NK-92 (cell line): ENCODE data around the gene PLEKHA6.

Source experiments
- DNase-seq: peaks from one replicate; lab custom pipeline; 2025; ENCODE audit not compliant: unreplicated experiment; lab: John Stamatoyannopoulos, UW

PLEKHA6 gene, protein sequence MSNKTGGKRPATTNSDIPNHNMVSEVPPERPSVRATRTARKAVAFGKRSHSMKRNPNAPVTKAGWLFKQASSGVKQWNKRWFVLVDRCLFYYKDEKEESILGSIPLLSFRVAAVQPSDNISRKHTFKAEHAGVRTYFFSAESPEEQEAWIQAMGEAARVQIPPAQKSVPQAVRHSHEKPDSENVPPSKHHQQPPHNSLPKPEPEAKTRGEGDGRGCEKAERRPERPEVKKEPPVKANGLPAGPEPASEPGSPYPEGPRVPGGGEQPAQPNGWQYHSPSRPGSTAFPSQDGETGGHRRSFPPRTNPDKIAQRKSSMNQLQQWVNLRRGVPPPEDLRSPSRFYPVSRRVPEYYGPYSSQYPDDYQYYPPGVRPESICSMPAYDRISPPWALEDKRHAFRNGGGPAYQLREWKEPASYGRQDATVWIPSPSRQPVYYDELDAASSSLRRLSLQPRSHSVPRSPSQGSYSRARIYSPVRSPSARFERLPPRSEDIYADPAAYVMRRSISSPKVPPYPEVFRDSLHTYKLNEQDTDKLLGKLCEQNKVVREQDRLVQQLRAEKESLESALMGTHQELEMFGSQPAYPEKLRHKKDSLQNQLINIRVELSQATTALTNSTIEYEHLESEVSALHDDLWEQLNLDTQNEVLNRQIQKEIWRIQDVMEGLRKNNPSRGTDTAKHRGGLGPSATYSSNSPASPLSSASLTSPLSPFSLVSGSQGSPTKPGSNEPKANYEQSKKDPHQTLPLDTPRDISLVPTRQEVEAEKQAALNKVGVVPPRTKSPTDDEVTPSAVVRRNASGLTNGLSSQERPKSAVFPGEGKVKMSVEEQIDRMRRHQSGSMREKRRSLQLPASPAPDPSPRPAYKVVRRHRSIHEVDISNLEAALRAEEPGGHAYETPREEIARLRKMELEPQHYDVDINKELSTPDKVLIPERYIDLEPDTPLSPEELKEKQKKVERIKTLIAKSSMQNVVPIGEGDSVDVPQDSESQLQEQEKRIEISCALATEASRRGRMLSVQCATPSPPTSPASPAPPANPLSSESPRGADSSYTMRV

DNA sequence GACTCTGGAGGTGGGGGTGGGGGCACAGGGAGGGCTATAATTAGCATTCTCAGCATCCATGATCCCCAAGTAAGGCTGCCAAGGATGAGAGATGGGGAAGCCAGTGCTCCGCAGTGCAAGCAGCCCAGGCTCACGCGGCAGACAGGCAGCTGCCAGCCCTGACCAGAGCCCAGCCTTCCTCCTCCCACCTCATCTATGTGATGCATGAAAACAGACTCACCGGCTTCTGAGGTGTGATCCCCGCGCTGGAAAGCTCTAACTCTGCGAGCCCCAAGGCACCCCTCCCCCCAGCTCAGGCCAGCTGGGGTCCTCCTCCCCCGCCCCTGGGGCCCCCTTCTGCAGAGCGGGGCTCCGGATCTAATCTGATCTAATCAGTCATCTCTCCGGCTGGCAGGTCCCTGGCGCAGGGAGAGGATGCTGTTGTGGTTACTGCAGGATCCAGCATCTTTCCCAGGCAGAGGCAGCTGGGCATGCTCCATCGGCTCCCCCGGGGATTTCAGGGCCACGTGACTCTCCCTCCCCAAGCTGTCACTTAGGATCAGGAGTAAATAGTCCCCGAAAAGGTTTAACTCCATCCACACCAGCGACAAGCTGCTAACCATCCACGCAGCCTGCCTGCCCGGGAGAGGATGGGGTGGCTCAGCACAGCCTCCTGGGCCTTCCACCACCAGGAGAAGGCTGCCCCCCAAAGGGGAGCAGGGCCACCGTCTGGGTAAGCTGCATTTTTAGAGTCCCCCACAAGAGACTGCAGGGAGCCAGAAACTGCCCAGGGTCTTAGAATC, at the start of gene PLEKHA6:
Gene PLEKHA6 (minus strand): TSS at position 456 of the 782 bp plus-strand sequence. CDS start 86,202 bp downstream, outside the sequence.
- no peak for DNase-seq

GRCh38 chr1:204409123-204409522, 49.4 kb upstream of the PLEKHA6 start:
- DNase-seq: no peak

DNA sequence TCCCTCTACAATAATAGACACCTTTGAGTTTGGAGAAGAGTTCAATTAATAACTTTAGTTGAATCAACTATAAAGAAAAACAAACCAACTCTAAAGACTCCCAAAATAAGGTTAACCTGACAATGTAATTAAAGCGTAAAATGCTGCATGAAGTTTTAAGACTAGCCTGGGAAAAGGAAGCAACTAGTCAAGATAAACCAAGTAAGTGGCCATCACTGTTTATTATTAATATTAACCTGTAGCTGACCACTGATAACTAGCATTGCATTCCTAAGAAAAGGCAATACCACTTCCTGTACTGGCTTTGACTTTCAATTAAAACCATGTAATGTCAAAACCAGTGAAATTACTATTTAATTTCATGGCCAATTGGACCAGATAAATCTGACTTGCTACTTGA, 48.9 kb upstream of the PLEKHA6 start:
- no peak for DNase-seq

- no peak for DNase-seq
Measured at GRCh38 chr1:204408074-204408507, 48.4 kb upstream of the PLEKHA6 start.

GRCh38 chr1:204407295-204407971, 47.7 kb upstream of the PLEKHA6 start:
- DNase-seq: no peak

GRCh38 chr1:204406621-204407020, 46.9 kb upstream of the PLEKHA6 start:
- DNase-seq: no peak

DNA sequence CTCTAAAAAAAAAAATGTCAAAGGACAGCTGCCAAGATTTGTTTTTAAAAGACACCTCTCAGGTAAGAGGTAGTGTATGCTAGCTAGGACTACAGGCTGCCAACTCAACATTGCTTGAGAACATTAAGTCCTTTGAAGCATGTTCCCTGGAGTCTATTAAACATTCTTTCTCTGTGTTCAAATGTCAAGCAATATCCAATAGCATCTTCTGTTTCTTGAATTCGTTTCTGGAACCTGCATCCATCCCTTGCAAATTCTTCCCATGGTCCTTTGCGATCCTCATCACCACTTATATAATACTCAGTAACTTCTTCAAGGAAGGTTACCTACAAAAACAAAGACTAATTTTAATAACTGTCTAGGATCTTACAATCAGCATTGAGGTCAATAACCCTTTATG, 46.3 kb upstream of the PLEKHA6 start:
- no peak for DNase-seq

DNA sequence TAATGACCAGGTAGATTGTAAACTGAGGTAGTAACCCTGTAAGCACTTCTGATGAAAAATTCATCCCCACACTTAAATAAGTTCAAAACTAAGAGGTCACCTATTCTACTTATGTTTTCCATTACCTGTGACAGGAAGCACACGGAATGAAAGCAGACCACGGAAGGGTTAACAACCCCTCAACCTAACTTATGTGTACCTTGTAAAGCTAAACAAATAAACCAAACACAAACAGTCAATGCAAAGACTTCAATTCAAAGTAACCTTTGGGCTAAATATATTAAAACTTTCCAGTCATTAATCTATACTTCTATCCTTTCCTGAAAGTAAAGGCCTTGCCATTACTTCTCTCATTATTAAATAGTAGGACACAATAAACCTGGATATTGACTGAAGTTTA, 44.9 kb upstream of the PLEKHA6 start:
- no peak for DNase-seq

DNA sequence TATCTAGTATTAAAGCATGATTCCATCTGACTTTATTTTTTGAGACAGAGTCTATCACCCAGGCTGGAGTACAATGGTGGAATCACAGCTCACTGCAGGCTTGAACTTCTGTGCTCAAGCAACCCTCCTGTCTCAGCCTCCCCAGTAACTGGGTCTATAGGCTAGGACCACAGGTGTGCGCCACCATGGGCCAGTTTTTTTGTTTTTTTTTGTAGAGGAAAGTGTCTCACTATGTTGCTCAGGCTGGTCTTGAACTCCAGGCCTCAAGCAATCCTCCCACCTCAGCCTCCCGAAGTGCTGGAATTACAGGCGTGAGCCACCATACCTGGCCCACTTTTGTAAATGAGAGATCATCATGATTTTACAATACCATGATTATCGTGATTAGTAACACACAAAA, 42.7 kb upstream of the PLEKHA6 start:
- no peak for DNase-seq

DNA sequence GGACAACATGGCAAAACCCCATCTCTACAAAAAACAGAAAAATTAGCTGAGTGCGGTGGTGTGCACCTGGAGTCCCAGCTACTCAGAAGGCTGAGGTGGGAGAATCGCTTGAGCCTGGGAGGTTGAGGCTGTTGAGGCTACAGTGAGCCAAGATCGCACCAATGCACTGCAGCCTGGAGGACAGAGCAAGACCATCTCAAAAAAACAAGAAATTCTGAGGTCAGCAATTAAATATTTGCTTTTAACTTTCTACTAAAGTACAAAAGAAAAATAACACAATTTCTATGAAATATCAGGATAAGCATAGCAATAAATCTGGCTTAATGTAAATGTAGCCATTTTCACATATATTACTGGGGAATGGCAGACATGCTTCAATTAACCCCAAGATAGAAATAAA, 42.0 kb upstream of the PLEKHA6 start:
- DNase-seq: no peak

GRCh38 chr1:204400882-204401510, 41.3 kb upstream of the PLEKHA6 start:
- no peak for DNase-seq

DNA sequence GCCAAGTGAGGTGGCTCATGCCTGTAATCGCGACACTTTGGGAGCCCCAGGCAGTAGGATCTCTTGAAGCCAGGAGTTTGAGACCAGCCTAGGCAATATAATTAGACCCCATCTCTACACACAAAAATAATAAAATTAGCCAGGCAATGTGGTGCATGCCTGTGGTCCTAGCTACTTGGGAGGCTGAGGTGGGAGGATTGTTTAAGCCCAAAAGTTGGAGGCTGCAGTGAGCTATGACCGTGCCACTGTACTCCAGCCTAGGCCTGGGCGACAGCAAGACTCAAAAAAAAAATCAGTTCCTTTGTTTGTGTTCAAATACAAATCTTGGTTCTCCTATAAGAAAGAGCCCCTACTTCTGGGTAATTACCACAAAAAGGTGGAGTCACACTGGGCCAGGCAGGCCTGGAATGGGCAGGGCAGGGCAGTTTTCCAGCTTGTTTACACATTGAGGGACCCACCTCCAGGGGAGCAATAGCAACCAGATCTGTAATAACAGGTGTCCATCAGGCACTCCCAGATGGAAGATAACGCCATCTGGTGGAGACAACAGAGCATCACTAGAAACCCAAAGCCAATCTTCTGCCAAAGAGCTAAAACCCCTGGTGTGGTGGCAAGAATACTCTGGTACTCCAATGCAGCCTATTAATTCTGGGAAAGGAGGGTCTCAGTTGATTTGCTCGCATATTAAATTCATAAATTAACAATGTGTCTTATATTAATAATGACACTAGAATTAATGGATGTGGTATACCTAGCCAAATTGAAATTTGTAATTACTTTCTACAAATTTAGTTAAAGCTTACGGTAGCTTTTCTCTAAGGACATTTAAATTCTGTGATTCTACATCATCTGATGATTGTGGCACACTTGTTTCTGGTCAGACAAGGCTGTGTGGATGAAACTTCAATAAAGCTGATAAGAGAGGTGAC, 38.7 kb upstream of the PLEKHA6 start:
- no peak for DNase-seq

DNA sequence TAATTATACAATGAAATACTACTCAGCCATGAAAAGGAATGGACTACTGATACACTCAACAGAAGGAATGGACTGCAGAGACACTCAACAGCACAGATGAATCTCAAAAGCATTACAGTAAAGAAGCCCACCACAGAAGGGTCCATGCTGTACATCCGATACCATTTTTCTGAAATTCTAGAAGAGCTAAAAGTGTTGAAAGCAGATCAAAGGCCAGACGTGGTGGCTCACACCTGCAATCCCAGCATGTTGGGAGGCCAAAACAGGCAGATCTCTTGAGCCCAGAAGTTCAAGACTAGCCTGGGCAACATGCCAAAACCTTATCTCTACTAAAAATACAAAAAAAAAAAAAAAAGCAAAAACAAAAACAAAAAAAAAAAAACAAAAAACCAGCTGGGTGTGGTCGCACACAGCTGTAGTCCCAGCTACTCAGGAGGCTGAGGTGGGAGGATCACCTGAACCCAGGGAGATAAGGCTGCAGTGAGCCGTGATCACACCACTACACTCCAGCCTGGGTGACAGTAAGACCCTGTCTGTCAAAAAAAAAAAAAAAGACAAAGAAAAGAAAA, 36.4 kb upstream of the PLEKHA6 start:
- no peak for DNase-seq

DNA sequence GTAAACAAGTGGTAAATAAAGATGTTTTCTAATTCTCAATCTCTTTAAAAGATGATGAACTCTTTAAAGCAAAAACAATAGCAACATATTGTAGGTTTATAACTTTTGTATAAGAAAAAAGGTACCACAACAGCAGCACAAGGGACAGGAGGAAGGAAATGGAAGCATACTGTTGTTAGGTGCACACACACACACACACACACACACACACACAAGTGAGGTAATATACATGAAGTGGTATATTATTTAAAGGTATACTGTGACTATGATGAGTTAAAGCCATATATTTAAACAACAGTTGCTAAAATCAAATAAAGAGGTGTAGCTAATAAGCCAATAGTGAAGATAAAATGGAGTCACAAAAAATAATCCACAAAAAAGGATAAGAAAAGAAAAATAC, 31.9 kb upstream of the PLEKHA6 start:
- no peak for DNase-seq

DNA sequence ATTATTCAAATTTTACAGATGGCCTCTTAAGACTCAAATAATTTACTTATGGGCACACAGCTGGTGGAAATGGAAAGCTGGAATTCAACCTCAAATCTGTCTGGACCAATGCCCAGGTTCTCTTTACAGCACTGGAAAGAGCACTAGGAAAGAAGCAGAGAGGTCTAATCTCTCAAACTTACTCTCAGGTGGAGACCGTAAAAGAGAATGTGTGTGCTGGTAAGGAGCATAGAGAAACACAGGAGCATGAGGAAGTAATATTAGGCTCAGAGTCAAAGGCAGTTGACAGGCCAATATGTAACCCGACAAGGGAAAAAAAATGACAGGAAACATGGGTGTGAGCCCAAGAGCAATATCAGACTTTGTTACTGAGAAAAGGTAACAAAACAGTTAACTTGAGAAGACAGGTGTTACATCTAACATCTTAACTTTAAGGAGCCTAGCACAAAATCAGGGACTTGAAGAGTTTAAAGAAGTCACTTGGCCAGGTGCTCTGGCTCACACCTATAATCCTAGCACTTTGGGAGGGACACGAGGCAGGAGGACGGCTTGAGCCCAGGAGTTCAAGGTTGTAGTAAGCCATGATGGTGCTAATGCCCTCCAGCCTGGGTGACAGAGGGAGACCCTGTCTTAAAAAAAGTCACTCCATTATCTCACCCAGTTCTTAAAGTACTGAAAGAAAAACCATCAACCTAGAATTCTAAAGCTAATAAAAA, 31.2 kb upstream of the PLEKHA6 start:
- DNase-seq: no peak

DNA sequence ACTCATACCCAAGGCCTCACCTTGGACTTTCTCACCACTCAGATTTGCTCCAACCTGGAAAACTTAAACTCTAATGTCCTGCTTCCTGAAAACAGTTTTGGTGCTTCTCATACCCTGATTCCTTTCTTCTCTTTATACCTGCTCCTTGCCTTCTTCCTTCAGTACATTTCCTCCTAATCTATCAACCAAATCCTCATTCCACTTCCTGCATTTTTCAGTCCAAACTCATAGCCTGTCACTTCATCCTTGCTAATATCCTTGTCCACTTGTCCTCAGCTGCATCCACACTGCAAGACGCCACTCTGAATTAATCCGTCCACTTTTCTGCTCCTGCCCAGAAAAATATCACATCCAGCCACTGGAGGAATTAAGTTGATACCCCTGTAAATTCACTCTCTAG, 26.0 kb upstream of the PLEKHA6 start:
- DNase-seq: no peak

- DNase-seq: no peak
Measured at GRCh38 chr1:204384636-204385352, 25.1 kb upstream of the PLEKHA6 start.
